Uterus (tissue), 4 donors: ENCODE results near the gene ADCY3. TPM values are rescaled to one million over a fixed set of nuclear protein-coding genes. Genes with fewer than 3 reads are reported as not detected.
A peak's percentile ranks its signal among the peaks of the same experiment; 100 is the strongest.

Source experiments
- DNase-seq, 2 donors: peaks; one replicate each; pipeline ENCODE4 v3.0.0-alpha.2; 2019 to 2020
- H3K27ac ChIP-seq, 2 donors: fragments of 200-600 bp; sonication (generic); 1 replicate in 1 of 2; 2 replicates in 1 of 2; pipeline ENCODE4 v1.5.1; 2016 to 2018
- H3K27me3 ChIP-seq, 2 donors: fragments of 200-600 bp; sonication (generic); one replicate each; pipeline ENCODE4 v1.5.1; 2018 to 2019; ENCODE audit warnings: control low read depth in 1 of 2
- H3K36me3 ChIP-seq, 2 donors: fragments of 200-600 bp; sonication (generic); one replicate each; pipeline ENCODE4 v1.5.1; 2019; ENCODE audit warnings: control low read depth in 1 of 2
- H3K4me1 ChIP-seq, 2 donors: fragments of 200-600 bp; sonication (generic); one replicate each; pipeline ENCODE4 v1.5.1; 2018 to 2019; ENCODE audit warnings: control low read depth in 1 of 2
- H3K4me3 ChIP-seq, 2 donors: fragments of 200-600 bp; sonication (generic); 1 replicate in 1 of 2; 2 replicates in 1 of 2; pipeline ENCODE4 v1.5.1; 2018 to 2019; ENCODE audit warnings: mild to moderate bottlenecking in 1 of 2
- H3K9me3 ChIP-seq, 2 donors: fragments of 200-600 bp; sonication (generic); one replicate each; pipeline ENCODE4 v1.5.1; 2019; ENCODE audit warnings: control low read depth in 1 of 2
- POLR2A ChIP-seq, 2 donors: fragments of 450-650 bp; IDR thresholded peaks; one replicate each; pipeline ENCODE4 v1.6.1; 2016; ENCODE audit warnings: antibody characterized with exemption in 2 of 2, mild to moderate bottlenecking in 1 of 2, moderate library complexity in 1 of 2
- intact Hi-C: fragments of 100-400 bp; cut with DNase I; formaldehyde crosslinking; loops from one replicate; pipeline ENCODE4 v1.15.1; 2023; ENCODE audit warnings: low total_unique reads
- total RNA-seq, 4 donors: library from RNA; depleted of rRNA in 3 of 4; stranded (reverse); fragments of >200 nt in 3 of 4; gene quantifications; one replicate each; pipeline versions ENCODE4 v1.1.0 to v1.2.4, GENCODE V29; 2014 to 2023
- TF ChIP-seq, protein P1 (sequence below), 4 experiments: fragments of 200-600 bp in 2 of 4; fragments of 450-650 bp in 2 of 4; sonication (generic) in 2 of 4; IDR thresholded peaks; one replicate each; pipeline ENCODE4 v1.5.1; 2016 to 2019; ENCODE audit warnings: antibody characterized with exemption in 4 of 4, mild to moderate bottlenecking in 2 of 4, moderate library complexity in 1 of 4
- donor health status: DM: yes; HTN: yes; CAD: no.

The ADCY3 gene
- total RNA-seq, 4 donors from 2014 or later = 37.9 to 104 (median 51.7) TPM

DNA sequence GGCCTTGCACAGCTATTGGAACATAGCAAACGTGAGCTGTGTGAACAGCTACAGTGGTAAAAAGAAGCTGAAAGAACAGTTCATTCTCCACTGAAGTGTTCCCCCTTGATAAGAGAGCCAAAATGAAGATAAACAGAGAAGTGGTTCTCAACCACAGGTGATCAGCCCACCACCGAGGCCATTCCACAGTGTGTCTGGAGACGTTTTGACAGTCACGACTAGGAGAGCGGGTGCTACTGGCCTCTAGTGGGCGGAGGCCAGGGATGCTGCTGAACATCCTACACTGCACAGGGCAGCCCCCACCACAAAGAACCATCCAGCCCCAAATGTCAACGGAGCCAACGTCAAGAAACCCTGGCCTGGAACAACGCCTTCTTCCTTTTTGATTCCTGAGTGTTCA lies 38.4 kb downstream of the ADCY3 start:
- no peak overlapping the region for H3K4me3 ChIP-seq
- H3K4me1 ChIP-seq = no peaks in the 10 kb centered on the region
- no peaks in the 10 kb centered on the region for H3K9me3 ChIP-seq
- DNase-seq = no peak
- intact Hi-C loops = no loop called here
- H3K27me3 ChIP-seq = no peaks in the 10 kb centered on the region
- TF ChIP-seq POLR2A (IDR thresholded peaks at IDR 0.05) = no peak
- TF ChIP-seq, protein P1, sequence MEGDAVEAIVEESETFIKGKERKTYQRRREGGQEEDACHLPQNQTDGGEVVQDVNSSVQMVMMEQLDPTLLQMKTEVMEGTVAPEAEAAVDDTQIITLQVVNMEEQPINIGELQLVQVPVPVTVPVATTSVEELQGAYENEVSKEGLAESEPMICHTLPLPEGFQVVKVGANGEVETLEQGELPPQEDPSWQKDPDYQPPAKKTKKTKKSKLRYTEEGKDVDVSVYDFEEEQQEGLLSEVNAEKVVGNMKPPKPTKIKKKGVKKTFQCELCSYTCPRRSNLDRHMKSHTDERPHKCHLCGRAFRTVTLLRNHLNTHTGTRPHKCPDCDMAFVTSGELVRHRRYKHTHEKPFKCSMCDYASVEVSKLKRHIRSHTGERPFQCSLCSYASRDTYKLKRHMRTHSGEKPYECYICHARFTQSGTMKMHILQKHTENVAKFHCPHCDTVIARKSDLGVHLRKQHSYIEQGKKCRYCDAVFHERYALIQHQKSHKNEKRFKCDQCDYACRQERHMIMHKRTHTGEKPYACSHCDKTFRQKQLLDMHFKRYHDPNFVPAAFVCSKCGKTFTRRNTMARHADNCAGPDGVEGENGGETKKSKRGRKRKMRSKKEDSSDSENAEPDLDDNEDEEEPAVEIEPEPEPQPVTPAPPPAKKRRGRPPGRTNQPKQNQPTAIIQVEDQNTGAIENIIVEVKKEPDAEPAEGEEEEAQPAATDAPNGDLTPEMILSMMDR (IDR thresholded peaks at IDR 0.05) = no peak
- H3K36me3 ChIP-seq = no peaks in the 10 kb centered on the region
- no peak overlapping the region for H3K27ac ChIP-seq

DNA sequence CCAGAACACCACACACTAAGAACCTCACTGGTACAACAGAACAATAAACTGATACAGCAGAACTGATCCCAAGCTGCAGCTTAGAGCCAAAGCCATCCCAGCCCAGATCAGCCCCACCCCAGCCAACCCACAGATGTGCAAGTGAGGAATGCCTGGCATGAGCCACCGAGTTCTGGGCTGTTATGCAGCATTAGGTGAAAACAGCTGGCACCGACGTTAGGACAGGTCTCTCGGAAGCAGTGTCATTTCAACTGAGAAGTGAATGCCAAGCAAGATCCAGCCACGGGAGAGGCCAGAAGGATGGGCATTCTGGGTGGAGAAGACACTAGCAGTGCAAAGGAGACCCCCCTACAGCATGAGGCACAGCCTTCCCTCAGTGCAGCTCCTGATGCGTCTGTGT lies 38.9 kb downstream of the ADCY3 start:
- no peak for DNase-seq
- Histone ChIP-seq H3K4me3 (no peak overlapping the region), H3K27me3 (no peaks in the 10 kb centered on the region), H3K9me3 (no peaks in the 10 kb centered on the region), H3K4me1 (no peaks in the 10 kb centered on the region), H3K27ac (no peak overlapping the region), H3K36me3 (no peaks in the 10 kb centered on the region)
- intact Hi-C loops = no loop called here
- TF ChIP-seq POLR2A (IDR thresholded peaks at IDR 0.05) = no peak
- TF ChIP-seq, protein P1 (IDR thresholded peaks at IDR 0.05) = no peak

DNA sequence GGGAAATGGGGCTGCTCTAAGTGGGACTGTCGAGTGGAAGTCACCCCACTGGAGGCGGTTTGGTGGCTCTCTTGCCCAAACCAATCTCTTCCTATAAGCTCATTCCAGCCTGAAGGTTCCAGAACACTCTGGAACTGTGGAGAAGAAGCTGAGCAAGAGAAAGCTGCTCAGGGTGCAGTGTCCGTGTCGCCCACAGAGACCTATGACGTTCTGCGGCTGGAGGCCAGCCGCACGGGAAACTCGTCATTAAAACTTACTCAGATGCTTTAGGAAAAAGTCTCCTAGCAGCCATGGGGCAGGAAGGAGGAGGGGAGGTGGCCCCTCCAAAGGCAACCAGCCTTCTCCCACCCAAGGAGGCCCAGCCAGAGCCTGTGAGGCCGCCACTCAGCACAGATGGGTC lies 41.7 kb downstream of the ADCY3 start:
- Histone ChIP-seq H3K36me3 (no peaks in the 10 kb centered on the region), H3K4me1 (no peaks in the 10 kb centered on the region), H3K27ac (peak overlapping the region; percentile 10 to 59), H3K4me3 (no peak overlapping the region), H3K27me3 (no peaks in the 10 kb centered on the region), H3K9me3 (no peaks in the 10 kb centered on the region)
- DNase-seq = no peak
- intact Hi-C loops = no loop called here
- no peak for TF ChIP-seq POLR2A (IDR thresholded peaks at IDR 0.05)
- TF ChIP-seq, protein P1 (IDR thresholded peaks at IDR 0.05) = no peak

DNA sequence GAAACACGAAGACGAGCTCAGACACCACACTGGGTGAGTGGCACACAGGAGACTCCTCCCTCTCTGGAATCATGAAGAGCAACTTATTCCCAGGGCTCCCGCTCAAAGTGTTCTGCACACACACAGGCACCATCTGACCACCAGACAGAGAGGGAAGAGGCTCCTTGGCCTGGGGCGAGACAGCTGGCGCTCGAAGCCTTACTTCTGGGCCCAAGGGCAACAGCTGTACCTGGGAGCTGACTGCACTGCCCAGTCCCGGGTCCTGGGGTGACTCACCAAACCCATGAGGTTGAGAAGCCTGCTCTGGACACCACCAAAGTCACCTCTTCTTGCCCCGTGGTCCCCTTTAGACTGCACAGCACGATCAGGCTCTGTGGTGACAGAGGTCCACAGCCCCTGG lies 42.4 kb downstream of the ADCY3 start:
- no peak for DNase-seq
- intact Hi-C loops = no loop called here
- Histone ChIP-seq H3K36me3 (no peaks in the 10 kb centered on the region), H3K4me1 (no peaks in the 10 kb centered on the region), H3K9me3 (no peaks in the 10 kb centered on the region), H3K4me3 (no peak overlapping the region), H3K27ac (peak overlapping the region in 1 of 2 donors; percentile 59), H3K27me3 (no peaks in the 10 kb centered on the region)
- TF ChIP-seq, protein P1 (IDR thresholded peaks at IDR 0.05) = no peak
- TF ChIP-seq POLR2A (IDR thresholded peaks at IDR 0.05) = no peak

DNA sequence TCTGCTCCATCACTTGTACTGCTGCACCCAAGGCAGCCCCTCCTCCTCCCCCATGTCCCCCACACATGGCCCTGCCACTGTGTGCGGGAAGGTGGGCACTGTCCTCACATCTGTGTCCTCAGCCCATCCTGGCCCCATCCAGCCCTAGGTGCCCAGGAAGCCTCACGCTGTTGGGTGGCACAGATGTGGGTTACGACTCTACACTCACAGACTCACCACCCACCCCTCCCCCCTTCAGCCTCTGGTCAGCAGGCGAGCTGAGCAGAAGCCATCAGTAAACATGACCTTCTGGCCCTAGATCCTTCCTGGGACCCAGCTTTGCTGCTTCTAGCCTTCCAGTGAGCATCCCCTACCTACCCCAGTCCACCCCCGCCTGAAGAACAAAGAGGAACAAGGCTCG lies 43.0 kb downstream of the ADCY3 start:
- Histone ChIP-seq H3K9me3 (no peaks in the 10 kb centered on the region), H3K4me1 (no peaks in the 10 kb centered on the region), H3K36me3 (no peaks in the 10 kb centered on the region), H3K27ac (no peak overlapping the region), H3K27me3 (no peaks in the 10 kb centered on the region), H3K4me3 (no peak overlapping the region)
- DNase-seq = no peak
- intact Hi-C loops = no loop called here
- TF ChIP-seq, protein P1 (IDR thresholded peaks at IDR 0.05) = no peak
- TF ChIP-seq POLR2A (IDR thresholded peaks at IDR 0.05) = no peak
